Gastroesophageal sphincter (tissue), 3 donors: ENCODE data around the gene GSTK1.

Source experiments
- EP300 ChIP-seq: sonication (generic); formaldehyde crosslinking; IDR thresholded peaks from one replicate; pipeline ENCODE4 v1.6.1; 2017; ENCODE audit warnings: antibody characterized with exemption, mild to moderate bottlenecking
- POLR2A ChIP-seq, 2 donors: fragments of 450-650 bp; IDR thresholded peaks; one replicate each; pipeline ENCODE4 v1.6.1; 2017; ENCODE audit warnings: antibody characterized with exemption in 2 of 2, mild to moderate bottlenecking in 2 of 2, moderate library complexity in 1 of 2
- POLR2AphosphoS5 ChIP-seq: sonication (generic); formaldehyde crosslinking; IDR thresholded peaks from one replicate; pipeline ENCODE4 v1.6.1; 2017; ENCODE audit warnings: antibody characterized with exemption
- TF ChIP-seq, protein P1 (sequence below), 4 experiments: fragments of 200-600 bp in 2 of 4; fragments of 450-650 bp in 2 of 4; sonication (generic) in 1 of 4; IDR thresholded peaks; one replicate each; pipeline ENCODE4 v1.5.1; 2017 to 2019; ENCODE audit warnings: antibody characterized with exemption in 4 of 4, mild to moderate bottlenecking in 2 of 4, moderate library complexity in 2 of 4

DNA sequence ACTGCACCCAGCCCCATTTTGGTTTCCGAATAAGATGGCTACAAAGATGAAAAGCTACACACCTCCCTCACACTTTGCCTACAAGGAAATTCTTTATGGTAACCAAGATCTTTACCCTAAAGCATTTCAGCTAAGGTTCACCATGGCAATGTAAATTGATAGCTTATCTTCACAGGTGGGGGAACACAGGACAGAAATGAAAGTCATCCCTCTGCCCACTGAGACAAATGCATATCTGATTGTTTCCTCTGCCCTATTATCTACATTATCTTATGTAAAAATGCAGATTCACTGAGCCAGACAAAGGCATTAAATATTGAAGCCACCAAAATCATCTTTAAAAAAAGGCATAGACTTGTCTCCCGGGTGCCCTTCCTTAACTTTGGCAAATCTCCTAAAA, 18.3 kb downstream of the GSTK1 start:
- TF ChIP-seq, protein P1, sequence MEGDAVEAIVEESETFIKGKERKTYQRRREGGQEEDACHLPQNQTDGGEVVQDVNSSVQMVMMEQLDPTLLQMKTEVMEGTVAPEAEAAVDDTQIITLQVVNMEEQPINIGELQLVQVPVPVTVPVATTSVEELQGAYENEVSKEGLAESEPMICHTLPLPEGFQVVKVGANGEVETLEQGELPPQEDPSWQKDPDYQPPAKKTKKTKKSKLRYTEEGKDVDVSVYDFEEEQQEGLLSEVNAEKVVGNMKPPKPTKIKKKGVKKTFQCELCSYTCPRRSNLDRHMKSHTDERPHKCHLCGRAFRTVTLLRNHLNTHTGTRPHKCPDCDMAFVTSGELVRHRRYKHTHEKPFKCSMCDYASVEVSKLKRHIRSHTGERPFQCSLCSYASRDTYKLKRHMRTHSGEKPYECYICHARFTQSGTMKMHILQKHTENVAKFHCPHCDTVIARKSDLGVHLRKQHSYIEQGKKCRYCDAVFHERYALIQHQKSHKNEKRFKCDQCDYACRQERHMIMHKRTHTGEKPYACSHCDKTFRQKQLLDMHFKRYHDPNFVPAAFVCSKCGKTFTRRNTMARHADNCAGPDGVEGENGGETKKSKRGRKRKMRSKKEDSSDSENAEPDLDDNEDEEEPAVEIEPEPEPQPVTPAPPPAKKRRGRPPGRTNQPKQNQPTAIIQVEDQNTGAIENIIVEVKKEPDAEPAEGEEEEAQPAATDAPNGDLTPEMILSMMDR (IDR thresholded peaks at IDR 0.05), result no peak
- no peak for TF ChIP-seq POLR2A (IDR thresholded peaks at IDR 0.05)
- TF ChIP-seq EP300, result no peak
- TF ChIP-seq POLR2AphosphoS5, result no peak
